Measurements from ENCODE around the gene SNAPIN.

The SNAPIN gene

GRCh38 chr1:153685544-153686340, 27.2 kb downstream of the SNAPIN start:
- Histone ChIP-seq H3K9me2 (replicated peaks; ENCODE audit: control insufficient read depth, low read length) (no peaks in the 10 kb centered on the region), H4K20me1 (ENCODE audit: control insufficient read depth, insufficient read depth, low read depth, low read length) (no peaks in the 10 kb centered on the region), H3K4me2 (ENCODE audit: low read length) (no peak overlapping the region), H3K79me2 (ENCODE audit: control insufficient read depth, low read length) (no peaks in the 10 kb centered on the region), H3K9me3 (ENCODE audit: control insufficient read depth, insufficient read depth, low read length) (no peaks in the 10 kb centered on the region), H3K27ac (ENCODE audit: low read depth, low read length) (no peak overlapping the region), H3F3A (ENCODE audit: control insufficient read depth, insufficient read depth) (no peaks in the 10 kb centered on the region), H3K4me3 (ENCODE audit: low read length) (no peak overlapping the region), H3K36me3 (ENCODE audit: control insufficient read depth, low read length) (no peaks in the 10 kb centered on the region), H3K27me3 (ENCODE audit: control insufficient read depth, low read length) (peaks cover 40% of the 10 kb centered on the region), H3K4me1 (ENCODE audit: control insufficient read depth, low read length) (peaks cover 8% of the 10 kb centered on the region; the same call in 1 of the 2 replicates)
- TF ChIP-seq EZH2phosphoT487 (IDR thresholded peaks at IDR 0.05; ENCODE audit: borderline replicate concordance, low read length) = no peak
- TF ChIP-seq CTCF (IDR thresholded peaks at IDR 0.05; ENCODE audit: low read depth, low read length, poor library complexity, severe bottlenecking) = no peak

GRCh38 chr1:153687346-153688125, 29.0 kb downstream of the SNAPIN start:
- no peaks in the 10 kb centered on the region for H3F3A ChIP-seq (ENCODE audit: control insufficient read depth, insufficient read depth)
- H4K20me1 ChIP-seq (ENCODE audit: control insufficient read depth, insufficient read depth, low read depth, low read length) = no peaks in the 10 kb centered on the region
- H3K79me2 ChIP-seq (ENCODE audit: control insufficient read depth, low read length) = no peaks in the 10 kb centered on the region
- H3K9me2 ChIP-seq (replicated peaks; ENCODE audit: control insufficient read depth, low read length) = no peaks in the 10 kb centered on the region
- TF ChIP-seq CTCF (IDR thresholded peaks at IDR 0.05; ENCODE audit: low read depth, low read length, poor library complexity, severe bottlenecking) (no peak), EZH2phosphoT487 (IDR thresholded peaks at IDR 0.05; ENCODE audit: borderline replicate concordance, low read length) (no peak)
- H3K4me2 ChIP-seq (ENCODE audit: low read length) = no peak overlapping the region
- peaks cover 11% of the 10 kb centered on the region; the same call in 1 of the 2 replicates for H3K4me1 ChIP-seq (ENCODE audit: control insufficient read depth, low read length)
- H3K27ac ChIP-seq (ENCODE audit: low read depth, low read length) = no peak overlapping the region
- no peaks in the 10 kb centered on the region for H3K36me3 ChIP-seq (ENCODE audit: control insufficient read depth, low read length)
- H3K9me3 ChIP-seq (ENCODE audit: control insufficient read depth, insufficient read depth, low read length) = no peaks in the 10 kb centered on the region
- H3K27me3 ChIP-seq (ENCODE audit: control insufficient read depth, low read length) = peaks cover 27% of the 10 kb centered on the region
- no peak overlapping the region for H3K4me3 ChIP-seq (ENCODE audit: low read length)

GRCh38 chr1:153688276-153688675, 29.8 kb downstream of the SNAPIN start:
- Histone ChIP-seq H3F3A (ENCODE audit: control insufficient read depth, insufficient read depth) (no peaks in the 10 kb centered on the region), H3K36me3 (ENCODE audit: control insufficient read depth, low read length) (no peaks in the 10 kb centered on the region), H3K4me2 (ENCODE audit: low read length) (no peak overlapping the region), H3K4me3 (ENCODE audit: low read length) (no peak overlapping the region), H3K27me3 (ENCODE audit: control insufficient read depth, low read length) (peaks cover 22% of the 10 kb centered on the region), H3K27ac (ENCODE audit: low read depth, low read length) (no peak overlapping the region), H3K9me2 (replicated peaks; ENCODE audit: control insufficient read depth, low read length) (no peaks in the 10 kb centered on the region), H4K20me1 (ENCODE audit: control insufficient read depth, insufficient read depth, low read depth, low read length) (no peaks in the 10 kb centered on the region), H3K9me3 (ENCODE audit: control insufficient read depth, insufficient read depth, low read length) (no peaks in the 10 kb centered on the region), H3K4me1 (ENCODE audit: control insufficient read depth, low read length) (peaks cover 11% of the 10 kb centered on the region; the same call in 1 of the 2 replicates), H3K79me2 (ENCODE audit: control insufficient read depth, low read length) (no peaks in the 10 kb centered on the region)
- TF ChIP-seq CTCF (IDR thresholded peaks at IDR 0.05; ENCODE audit: low read depth, low read length, poor library complexity, severe bottlenecking) = no peak
- no peak for TF ChIP-seq EZH2phosphoT487 (IDR thresholded peaks at IDR 0.05; ENCODE audit: borderline replicate concordance, low read length)

Data from DOHH2 (cell line).